NCI-H1092 treated with DMSO at 0.1 percent for 48 hours (cell line): Measurements from ENCODE around the gene TOR1AIP2.

ENCODE experiments used
- DNase-seq: peaks from one replicate; lab custom pipeline; 2025; lab: John Stamatoyannopoulos, UW

Gene TOR1AIP2

GRCh38 chr1:179825798-179826460 lies 51.7 kb downstream of the TOR1AIP2 start:
- DNase-seq: no peak

GRCh38 chr1:179825206-179825605 lies 52.4 kb downstream of the TOR1AIP2 start:
- DNase-seq: no peak

GRCh38 chr1:179824265-179824664 lies 53.3 kb downstream of the TOR1AIP2 start:
- peak; percentile 17 for DNase-seq

GRCh38 chr1:179823693-179824092 lies 53.9 kb downstream of the TOR1AIP2 start:
- DNase-seq: no peak

- no peak for DNase-seq
Measured at GRCh38 chr1:179822065-179822464, 55.5 kb downstream of the TOR1AIP2 start.

GRCh38 chr1:179821524-179821923 lies 56.1 kb downstream of the TOR1AIP2 start:
- DNase-seq: no peak

- DNase-seq: no peak
Measured at GRCh38 chr1:179820226-179820970, 57.2 kb downstream of the TOR1AIP2 start.

GRCh38 chr1:179818743-179819173 lies 58.8 kb downstream of the TOR1AIP2 start:
- DNase-seq: no peak

- DNase-seq: no peak
Measured at GRCh38 chr1:179818260-179818659, 59.3 kb downstream of the TOR1AIP2 start.

- DNase-seq: no peak
Measured at GRCh38 chr1:179817789-179818188, 59.8 kb downstream of the TOR1AIP2 start.

- DNase-seq: no peak
Measured at GRCh38 chr1:179817056-179817455, 60.5 kb downstream of the TOR1AIP2 start.

GRCh38 chr1:179816196-179816960 lies 61.2 kb downstream of the TOR1AIP2 start:
- peak; percentile 33 for DNase-seq

- DNase-seq: no peak
Measured at GRCh38 chr1:179815641-179816040, 62.0 kb downstream of the TOR1AIP2 start.

- no peak for DNase-seq
Measured at GRCh38 chr1:179814546-179814838, 63.1 kb downstream of the TOR1AIP2 start.

GRCh38 chr1:179813626-179814545 lies 63.7 kb downstream of the TOR1AIP2 start:
- no peak for DNase-seq

- no peak for DNase-seq
Measured at GRCh38 chr1:179812501-179813292, 64.9 kb downstream of the TOR1AIP2 start.

GRCh38 chr1:179810367-179810715 lies 67.3 kb downstream of the TOR1AIP2 start:
- DNase-seq: no peak

GRCh38 chr1:179809506-179810366 lies 67.9 kb downstream of the TOR1AIP2 start:
- DNase-seq: peak; percentile 84

GRCh38 chr1:179808503-179808902 lies 69.1 kb downstream of the TOR1AIP2 start:
- no peak for DNase-seq
